CD4-positive, alpha-beta T cell (primary cell): ENCODE data around the gene RIN3. TPM values are rescaled to one million over a fixed set of nuclear protein-coding genes. Genes with fewer than 3 reads are reported as not detected.

ENCODE experiments used
- ATAC-seq: fragments of 200-7000 bp; cut with Tn5 transposase; one replicate; pipeline ENCODE4 v1.10.0; 2022; ENCODE audit warnings: mild to moderate bottlenecking; ENCODE audit not compliant: poor library complexity
- CTCF ChIA-PET: fragments of 350-600 bp; sonication (Branson Sonifier 250); formaldehyde crosslinking; loops from one replicate; lab custom pipeline; 2021; ENCODE audit warnings: antibody characterized with exemption, inconsistent platforms; lab: Charles Lee
- POLR2A ChIA-PET: fragments of 350-600 bp; sonication (Branson Sonifier 250); formaldehyde crosslinking; loops from one replicate; lab custom pipeline; 2021; ENCODE audit warnings: antibody characterized with exemption, inconsistent platforms; lab: Charles Lee
- DNase-seq, 14 experiments: peaks; one replicate each; pipeline ENCODE4 v3.0.0-alpha.2; 2013 to 2020; ENCODE audit warnings: mixed read lengths in 2 of 14
- H3K27ac ChIP-seq, 2 donors: one replicate each; pipeline versions ENCODE4 v1.5.1 to v1.7.0; 2013; ENCODE audit warnings: low read length in 2 of 2, low read depth in 1 of 2, mild to moderate bottlenecking in 1 of 2
- H3K27me3 ChIP-seq, 2 experiments: 1 replicate in 1 of 2; 2 replicates in 1 of 2; pipeline versions ENCODE4 v1.6.1 to v1.7.0; 2013; ENCODE audit warnings: low read length in 2 of 2, control low read depth in 1 of 2, mild to moderate bottlenecking in 1 of 2, moderate library complexity in 1 of 2; ENCODE audit not compliant: insufficient read depth in 2 of 2, control insufficient read depth in 1 of 2
- H3K36me3 ChIP-seq: one replicate; pipeline ENCODE4 v1.6.1; 2013; ENCODE audit warnings: low read length, control low read depth; ENCODE audit not compliant: insufficient read depth
- H3K4me1 ChIP-seq: one replicate; pipeline ENCODE4 v1.6.1; 2013; ENCODE audit warnings: low read length, control low read depth; ENCODE audit not compliant: insufficient read depth
- H3K4me3 ChIP-seq: one replicate; pipeline ENCODE4 v1.5.1; 2013; ENCODE audit warnings: mild to moderate bottlenecking, low read length, moderate library complexity
- H3K9me3 ChIP-seq, 2 experiments: 1 replicate in 1 of 2; 2 replicates in 1 of 2; pipeline versions ENCODE4 v1.6.1 to v1.7.0; 2013; ENCODE audit warnings: low read length in 2 of 2, mild to moderate bottlenecking in 2 of 2, control low read depth in 1 of 2, moderate library complexity in 1 of 2; ENCODE audit not compliant: control insufficient read depth in 1 of 2, insufficient read depth in 1 of 2
- H3K27ac Mint-ChIP-seq: one replicate; pipeline ENCODE4 v1.8.0; 2020; ENCODE audit warnings: mixed read lengths
- H3K27me3 Mint-ChIP-seq: one replicate; pipeline ENCODE4 v1.8.0; 2021; ENCODE audit warnings: mixed read lengths
- H3K36me3 Mint-ChIP-seq: one replicate; pipeline ENCODE4 v1.8.0; 2021; ENCODE audit warnings: low read depth, mixed read lengths
- H3K4me1 Mint-ChIP-seq: one replicate; pipeline ENCODE4 v1.8.0; 2021; ENCODE audit warnings: low read depth, mixed read lengths
- H3K4me3 Mint-ChIP-seq: one replicate; pipeline ENCODE4 v1.8.0; 2020; ENCODE audit warnings: mild to moderate bottlenecking, mixed read lengths
- H3K9me3 Mint-ChIP-seq: one replicate; pipeline ENCODE4 v1.8.0; 2020; ENCODE audit warnings: mixed read lengths
- CTCF ChIP-seq: fragments of 200-600 bp; IDR thresholded peaks from one replicate; pipeline ENCODE4 v1.8.0; 2022; ENCODE audit warnings: antibody characterized with exemption, mild to moderate bottlenecking
- intact Hi-C, 2 experiments: fragments of 100-400 bp; cut with DNase I in 1 of 2; cut with micrococcal nuclease in 1 of 2; formaldehyde crosslinking; loops; one replicate each; pipeline versions ENCODE4 v1.15.1 to v1.9.0; 2023 to 2025; cut with DNase I, micrococcal nuclease
- total RNA-seq, 174 experiments: library from RNA in 2 of 174; stranded (reverse) in 2 of 174; gene quantifications; one replicate each; pipeline ENCODE4 v1.2.3 and lab custom pipeline; 2021 to 2026

RIN3 gene
- total RNA-seq, 2 experiments from 2014 or later = 67.9 to 72.2 TPM

- ChIA-PET CTCF (interaction anchor here (1.3 to 2.7 kb wide), 5 partner anchors 9 to 39 kb away, joined by 4 to 10 read pairs (median 5); no protein-coding TSS in a partner anchor), POLR2A (interaction anchor here (0.7 to 3.4 kb wide), 17 partner anchors 10 to 465 kb away, joined by 3 to 29 read pairs (median 4); no protein-coding TSS in a partner anchor)
- intact Hi-C loops = loop anchor here in 1 of 2 experiments (2.0 kb wide), 2 partner anchors 38 to 64 kb away; no protein-coding TSS in a partner anchor
- peak in 4 of 14 experiments; percentile 27 to 68 (median 44) for DNase-seq
- Histone ChIP-seq H3K27me3 (no peaks in the 10 kb centered on the region), H3K4me1 (peaks cover 80% of the 10 kb centered on the region), H3K27ac (peak overlapping the region; percentile 58 to 84), H3K36me3 (no peaks in the 10 kb centered on the region), H3K9me3 (peaks cover 0 to 5% of the 10 kb centered on the region in 2 experiments), H3K4me3 (peak overlapping the region; percentile 8)
- H3K4me3 Mint-ChIP-seq = peak overlapping the region; percentile 73
- no peaks in the 10 kb centered on the region for H3K27me3 Mint-ChIP-seq
- H3K4me1 Mint-ChIP-seq = peaks cover 93% of the 10 kb centered on the region
- H3K36me3 Mint-ChIP-seq = no peaks in the 10 kb centered on the region
- H3K27ac Mint-ChIP-seq = peak overlapping the region; percentile 90
- no peak for ATAC-seq
- TF ChIP-seq CTCF = no peak
- H3K9me3 Mint-ChIP-seq = peaks cover 5% of the 10 kb centered on the region
Observed at GRCh38 chr14:92586963-92587699, 73.5 kb downstream of the RIN3 start.

- Histone ChIP-seq H3K9me3 (peaks cover 0 to under 1% of the 10 kb centered on the region in 2 experiments), H3K36me3 (no peaks in the 10 kb centered on the region), H3K4me3 (no peak overlapping the region), H3K27ac (peak overlapping the region; percentile 58 to 84), H3K27me3 (no peaks in the 10 kb centered on the region), H3K4me1 (peaks cover 75% of the 10 kb centered on the region)
- TF ChIP-seq CTCF = no peak
- Mint-ChIP-seq H3K27me3 (no peaks in the 10 kb centered on the region), H3K9me3 (peaks cover 5% of the 10 kb centered on the region), H3K4me1 (peaks cover 88% of the 10 kb centered on the region), H3K36me3 (no peaks in the 10 kb centered on the region), H3K4me3 (no peak overlapping the region), H3K27ac (peak overlapping the region; percentile 90)
- intact Hi-C loops = loop anchor here in 1 of 2 experiments (2.0 kb wide), 2 partner anchors 39 to 63 kb away; no protein-coding TSS in a partner anchor
- ChIA-PET CTCF (interaction anchor here (1.3 to 1.8 kb wide), 3 partner anchors 9 to 40 kb away, joined by 4 to 5 read pairs (median 4); no protein-coding TSS in a partner anchor), POLR2A (interaction anchor here (0.6 to 3.4 kb wide), 8 partner anchors 10 to 526 kb away, joined by 3 to 29 read pairs (median 6); no protein-coding TSS in a partner anchor)
- ATAC-seq (no peak), DNase-seq (no peak)
Observed at GRCh38 chr14:92587700-92588085, 74.1 kb downstream of the RIN3 start.

GRCh38 chr14:92589213-92589852, 75.8 kb downstream of the RIN3 start:
- CTCF ChIA-PET = interaction anchor here (0.5 kb wide), 1 partner anchor 95 kb away, joined by 3 read pairs; no protein-coding TSS in a partner anchor
- Mint-ChIP-seq H3K27me3 (no peaks in the 10 kb centered on the region), H3K4me1 (peaks cover 74% of the 10 kb centered on the region), H3K36me3 (no peaks in the 10 kb centered on the region), H3K27ac (peak overlapping the region; percentile 90), H3K9me3 (peaks cover 5% of the 10 kb centered on the region), H3K4me3 (peak overlapping the region; percentile 38)
- H3K9me3 ChIP-seq = no peaks in the 10 kb centered on the region
- POLR2A ChIA-PET = no interaction called here
- no peaks in the 10 kb centered on the region for H3K36me3 ChIP-seq
- H3K4me1 ChIP-seq = peaks cover 59% of the 10 kb centered on the region
- H3K27ac ChIP-seq = peak overlapping the region in 1 of 2 donors; percentile 36
- TF ChIP-seq CTCF = peak; percentile 29
- H3K4me3 ChIP-seq = no peak overlapping the region
- no peak for ATAC-seq
- DNase-seq = peak in 1 of 14 experiments; percentile 13
- intact Hi-C loops = no loop called here
- no peaks in the 10 kb centered on the region for H3K27me3 ChIP-seq
